IPS DF 4.7 (cell line): ENCODE results near the gene HMBS.
"Not testable (repeated sequence)": the region's sequence is repeated elsewhere in the genome, so short reads cannot be mapped to it uniquely, and the experiment has no call there.

ENCODE experiments used
- DNase-seq: peaks from one replicate; pipeline ENCODE4 v3.0.0-alpha.2; 2013; ENCODE audit warnings: low spot score; ENCODE audit errors: extremely low read depth

HMBS gene

DNA sequence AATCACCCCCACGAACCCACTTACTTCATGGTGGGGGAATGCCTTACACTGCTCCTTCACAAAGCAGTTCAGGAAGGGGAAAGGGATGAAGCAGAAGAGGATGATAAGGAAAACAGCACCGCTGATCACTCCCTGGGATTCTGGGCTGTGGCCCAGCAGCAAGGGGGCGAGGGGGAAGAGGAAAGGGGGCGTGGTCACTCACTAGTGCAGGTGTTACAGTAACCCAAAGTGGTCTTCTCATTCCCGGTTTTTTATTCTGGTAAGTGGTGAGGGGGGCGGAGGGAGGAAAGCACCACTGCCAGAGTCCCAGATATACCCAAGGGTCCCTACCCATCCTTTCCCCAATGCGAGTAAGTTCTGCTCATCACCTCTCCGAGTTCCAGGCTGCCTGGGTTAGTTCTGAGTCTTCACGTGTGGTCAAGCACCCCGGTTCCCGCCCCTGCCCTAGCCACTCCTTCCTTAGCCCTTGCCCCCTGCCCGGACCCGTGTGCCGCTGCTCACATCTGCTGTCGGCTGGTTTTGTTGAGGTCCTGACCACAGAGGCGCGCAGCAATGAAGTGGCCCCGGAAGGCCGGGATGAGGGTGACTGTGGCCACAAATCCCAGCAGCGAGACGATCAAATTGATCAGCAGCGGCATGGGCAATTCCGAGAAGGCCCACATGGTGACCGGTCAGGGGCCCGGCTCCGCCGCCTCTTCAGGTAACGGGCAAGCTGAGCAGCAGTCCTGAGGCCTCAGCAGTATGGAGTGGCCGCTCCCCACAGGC, 16.5 kb downstream of the HMBS start:
- no peak for DNase-seq

GRCh38 chr11:119101759-119102423, 17.2 kb downstream of the HMBS start, which contains the start of gene DPAGT1:
TSS of gene DPAGT1 (minus strand) at chr11:119101853. CDS start at chr11:119101655, 198 bp downstream.
- DNase-seq, result peak; percentile 95

GRCh38 chr11:119103161-119103664, 18.5 kb downstream of the HMBS start:
- DNase-seq, result not testable (repeated sequence)

- no peak for DNase-seq
These were observed 19.1 kb downstream of the HMBS start for GRCh38 chr11:119103793-119104192.

- DNase-seq, result no peak
These were observed 22.2 kb downstream of the HMBS start, which contains the start of gene C2CD2L for GRCh38 chr11:119106564-119107537. TSS of gene C2CD2L (plus strand) at chr11:119107344. CDS start at chr11:119107742, 398 bp downstream.

DNA sequence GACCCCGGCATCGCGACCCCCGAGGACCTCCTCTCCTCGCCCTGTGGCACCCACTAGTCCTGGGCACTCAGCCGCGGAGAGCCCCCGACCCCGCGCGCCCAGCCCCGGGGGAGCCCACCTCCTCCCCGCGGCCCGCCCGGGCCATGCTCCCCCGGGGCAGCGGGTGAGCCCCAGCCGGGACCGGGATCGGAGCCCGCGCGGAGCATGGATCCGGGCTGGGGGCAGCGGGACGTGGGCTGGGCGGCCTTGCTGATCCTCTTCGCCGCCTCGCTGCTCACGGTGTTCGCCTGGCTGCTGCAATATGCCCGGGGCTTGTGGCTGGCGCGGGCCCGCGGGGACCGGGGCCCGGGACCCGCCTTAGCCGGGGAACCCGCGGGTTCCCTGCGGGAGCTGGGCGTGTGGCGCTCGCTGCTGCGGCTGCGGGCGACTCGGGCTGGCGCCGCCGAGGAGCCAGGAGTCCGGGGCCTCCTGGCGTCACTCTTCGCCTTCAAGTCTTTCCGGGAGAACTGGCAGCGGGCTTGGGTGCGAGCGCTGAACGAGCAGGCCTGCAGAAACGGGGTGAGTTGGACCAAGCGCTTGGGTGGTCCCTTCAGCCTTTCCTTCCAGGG, 23.0 kb downstream of the HMBS start:
- no peak for DNase-seq

- no peak for DNase-seq
These were observed 23.6 kb downstream of the HMBS start for GRCh38 chr11:119108146-119108856.

DNA sequence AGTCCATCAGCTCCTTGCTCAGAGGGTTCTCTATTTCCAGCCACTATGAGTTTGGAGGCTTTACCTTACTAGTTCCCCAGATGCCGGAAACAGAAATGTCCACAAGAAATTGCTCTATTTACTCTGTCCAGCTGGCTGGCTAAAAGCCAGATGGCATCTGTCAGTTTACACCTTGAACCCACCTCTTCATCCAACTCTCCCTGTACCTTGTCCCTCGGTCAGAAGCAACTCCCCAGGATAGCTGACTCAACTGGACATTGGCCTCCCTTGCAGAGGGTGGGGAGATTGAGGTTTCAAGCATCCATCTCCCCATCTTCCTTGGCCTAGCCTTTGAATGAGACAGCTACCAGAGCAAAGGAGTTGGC, 24.2 kb downstream of the HMBS start:
- no peak for DNase-seq

- DNase-seq, result no peak
These were observed 25.2 kb downstream of the HMBS start for GRCh38 chr11:119109843-119110242.

- DNase-seq, result no peak
These were observed 25.8 kb downstream of the HMBS start for GRCh38 chr11:119110439-119110838.

DNA sequence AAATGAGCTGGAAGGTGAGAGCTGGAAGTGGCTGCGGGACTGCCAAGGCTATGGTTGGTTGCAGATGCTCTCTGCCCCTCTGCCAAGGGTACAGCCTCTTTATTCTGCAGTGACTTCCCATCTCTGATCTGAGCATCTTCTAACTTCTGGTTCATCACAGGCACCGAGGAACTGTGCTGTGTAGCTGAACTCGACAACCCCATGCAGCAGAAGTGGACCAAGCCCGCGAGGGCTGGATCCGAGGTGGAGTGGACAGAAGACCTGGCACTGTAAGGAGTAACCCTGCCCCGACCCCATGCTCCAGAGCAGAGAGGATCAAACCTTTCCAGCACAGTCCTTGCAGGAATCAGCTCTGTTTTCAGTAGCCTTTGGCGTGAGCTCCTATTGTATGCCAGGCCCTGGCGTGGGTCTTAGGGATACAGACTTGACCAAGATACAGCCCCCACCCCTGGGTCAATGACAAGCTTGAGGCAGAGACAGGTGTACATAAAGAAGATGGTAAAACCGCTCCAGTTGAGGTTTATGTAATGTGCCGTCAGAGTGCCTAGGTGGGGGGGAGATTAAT, 26.8 kb downstream of the HMBS start:
- no peak for DNase-seq

- no peak for DNase-seq
These were observed 27.8 kb downstream of the HMBS start for GRCh38 chr11:119112314-119113020.

GRCh38 chr11:119113716-119114115, 29.0 kb downstream of the HMBS start:
- no peak for DNase-seq

- no peak for DNase-seq
These were observed 29.7 kb downstream of the HMBS start for GRCh38 chr11:119114351-119114750.

DNA sequence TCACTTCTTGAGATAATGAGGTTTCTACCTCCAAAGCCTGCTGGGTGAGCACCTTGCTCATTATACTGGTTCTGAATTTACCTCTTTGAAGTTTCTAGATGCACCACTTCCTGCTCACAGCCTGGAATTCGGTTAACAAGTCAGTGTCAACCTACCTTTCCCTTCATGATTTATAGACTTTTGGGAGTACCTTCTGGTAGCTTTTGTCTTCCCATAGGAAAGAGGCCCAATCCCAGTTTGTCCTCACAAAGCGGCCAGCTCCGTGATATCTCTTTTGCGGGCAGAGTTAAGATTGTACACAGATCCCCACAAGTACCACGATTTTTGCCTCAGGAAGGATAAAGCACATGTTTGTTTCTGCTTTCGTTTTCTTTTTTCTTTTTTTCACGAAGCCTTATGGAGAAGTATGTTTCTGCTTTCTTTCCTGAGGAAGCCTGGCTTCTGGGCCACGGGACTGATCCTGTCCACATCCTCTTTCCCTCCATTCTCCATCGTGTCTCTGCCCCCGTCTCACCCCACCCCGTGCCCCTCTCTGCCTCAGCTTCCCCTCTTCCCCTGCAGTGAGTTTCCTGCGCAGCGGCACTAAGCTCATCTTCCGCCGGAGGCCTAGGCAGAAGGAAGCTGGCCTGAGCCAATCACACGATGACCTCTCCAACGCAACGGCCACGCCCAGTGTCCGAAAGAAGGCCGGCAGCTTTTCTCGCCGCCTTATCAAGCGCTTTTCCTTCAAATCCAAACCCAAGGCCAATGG, 31.0 kb downstream of the HMBS start:
- DNase-seq, result no peak

GRCh38 chr11:119116235-119116594, 31.5 kb downstream of the HMBS start:
- DNase-seq, result no peak

- no peak for DNase-seq
These were observed 31.9 kb downstream of the HMBS start for GRCh38 chr11:119116601-119117000.

GRCh38 chr11:119117004-119117706, 32.5 kb downstream of the HMBS start:
- no peak for DNase-seq
